Ovary (tissue), 3 donors: ENCODE measurements around the gene PCDHA1.

Source experiments
- EP300 ChIP-seq: sonication (generic); formaldehyde crosslinking; IDR thresholded peaks from one replicate; pipeline ENCODE4 v1.6.1; 2017; ENCODE audit warnings: antibody characterized with exemption
- POLR2A ChIP-seq: fragments of 450-650 bp; IDR thresholded peaks from one replicate; pipeline ENCODE4 v1.6.1; 2017; ENCODE audit warnings: antibody characterized with exemption, mild to moderate bottlenecking, moderate library complexity
- TF ChIP-seq, protein P1 (sequence below), 3 donors: fragments of 450-650 bp in 2 of 3; fragments of 200-600 bp in 1 of 3; IDR thresholded peaks; one replicate each; pipeline versions ENCODE4 v1.5.1 to v1.8.0; 2016 to 2022; ENCODE audit warnings: antibody characterized with exemption in 3 of 3, mild to moderate bottlenecking in 1 of 3
- donor health status: DM: no; HTN: no; CAD: no.

DNA sequence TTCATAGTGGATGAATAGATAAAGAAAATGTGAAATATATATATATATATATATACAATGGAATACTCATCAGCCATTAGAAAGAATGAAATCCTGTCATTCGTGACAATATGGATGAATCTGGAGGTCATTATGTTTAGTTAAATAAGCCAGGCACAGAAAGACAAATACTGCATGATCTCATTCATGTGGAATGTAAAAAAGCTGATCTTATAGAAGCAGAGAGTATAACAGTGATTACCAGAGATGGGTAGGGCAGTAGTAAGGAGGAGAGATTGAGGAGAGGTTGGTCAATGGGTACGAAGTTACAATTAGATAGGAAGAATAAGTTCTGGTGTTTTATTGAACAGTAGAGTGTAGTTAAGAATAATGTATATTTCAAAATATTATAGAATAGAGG lies 160.6 kb downstream of the PCDHA1 start:
- no peak for TF ChIP-seq EP300
- TF ChIP-seq, protein P1, sequence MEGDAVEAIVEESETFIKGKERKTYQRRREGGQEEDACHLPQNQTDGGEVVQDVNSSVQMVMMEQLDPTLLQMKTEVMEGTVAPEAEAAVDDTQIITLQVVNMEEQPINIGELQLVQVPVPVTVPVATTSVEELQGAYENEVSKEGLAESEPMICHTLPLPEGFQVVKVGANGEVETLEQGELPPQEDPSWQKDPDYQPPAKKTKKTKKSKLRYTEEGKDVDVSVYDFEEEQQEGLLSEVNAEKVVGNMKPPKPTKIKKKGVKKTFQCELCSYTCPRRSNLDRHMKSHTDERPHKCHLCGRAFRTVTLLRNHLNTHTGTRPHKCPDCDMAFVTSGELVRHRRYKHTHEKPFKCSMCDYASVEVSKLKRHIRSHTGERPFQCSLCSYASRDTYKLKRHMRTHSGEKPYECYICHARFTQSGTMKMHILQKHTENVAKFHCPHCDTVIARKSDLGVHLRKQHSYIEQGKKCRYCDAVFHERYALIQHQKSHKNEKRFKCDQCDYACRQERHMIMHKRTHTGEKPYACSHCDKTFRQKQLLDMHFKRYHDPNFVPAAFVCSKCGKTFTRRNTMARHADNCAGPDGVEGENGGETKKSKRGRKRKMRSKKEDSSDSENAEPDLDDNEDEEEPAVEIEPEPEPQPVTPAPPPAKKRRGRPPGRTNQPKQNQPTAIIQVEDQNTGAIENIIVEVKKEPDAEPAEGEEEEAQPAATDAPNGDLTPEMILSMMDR (IDR thresholded peaks at IDR 0.05): no peak
- no peak for TF ChIP-seq POLR2A
